Upper lobe of left lung (tissue), 6 donors: ENCODE data around the gene FBXL3. TPM values are rescaled to one million over a fixed set of nuclear protein-coding genes. Genes with fewer than 3 reads are reported as not detected.
A peak's percentile ranks its signal among the peaks of the same experiment; 100 is the strongest.

Experiments used
- ATAC-seq, 2 donors: fragments of 200-7000 bp; cut with Tn5 transposase; one replicate each; pipeline ENCODE4 v1.9.1; 2022; ENCODE audit warnings: mild to moderate bottlenecking in 2 of 2, moderate library complexity in 2 of 2; ENCODE audit not compliant: low FRiP score in 2 of 2
- DNase-seq, 2 donors: peaks; one replicate each; pipeline ENCODE4 v3.0.0-alpha.2; 2019 to 2020
- H3K27ac ChIP-seq, 4 donors: fragments of 200-600 bp; sonication (generic); one replicate each; pipeline ENCODE4 v1.5.1; 2016 to 2019
- H3K27me3 ChIP-seq, 4 donors: fragments of 200-600 bp; sonication (generic); one replicate each; pipeline ENCODE4 v1.5.1; 2017 to 2019
- H3K36me3 ChIP-seq, 4 donors: fragments of 200-600 bp; sonication (generic); one replicate each; pipeline ENCODE4 v1.5.1; 2016 to 2019
- H3K4me1 ChIP-seq, 4 donors: fragments of 200-600 bp; sonication (generic); one replicate each; pipeline ENCODE4 v1.5.1; 2018 to 2019
- H3K4me3 ChIP-seq, 4 donors: fragments of 200-600 bp; sonication (generic); one replicate each; pipeline ENCODE4 v1.5.1; 2017 to 2019; ENCODE audit warnings: mild to moderate bottlenecking in 2 of 4, moderate library complexity in 1 of 4
- H3K9me3 ChIP-seq, 4 donors: fragments of 200-600 bp; sonication (generic); one replicate each; pipeline ENCODE4 v1.5.1; 2018 to 2019
- EP300 ChIP-seq, 4 donors: sonication (generic); formaldehyde crosslinking; IDR thresholded peaks; one replicate each; pipeline ENCODE4 v1.5.1; 2017; ENCODE audit warnings: antibody characterized with exemption in 4 of 4, control low read depth in 2 of 4
- POLR2A ChIP-seq, 4 donors: fragments of 450-650 bp; IDR thresholded peaks; one replicate each; pipeline ENCODE4 v1.5.1; 2016 to 2017; ENCODE audit warnings: antibody characterized with exemption in 4 of 4, mild to moderate bottlenecking in 2 of 4
- POLR2AphosphoS5 ChIP-seq, 2 donors: sonication (generic); formaldehyde crosslinking; IDR thresholded peaks; one replicate each; pipeline ENCODE4 v1.5.1; 2017; ENCODE audit warnings: antibody characterized with exemption in 2 of 2
- WGBS, 2 donors: methylation state at CpG; one replicate each; pipeline ENCODE4 v1.1.5; 2017 to 2018; 5-methylcytosine and 5-hydroxymethylcytosine counted together
- total RNA-seq, 6 donors: library from RNA; depleted of rRNA in 4 of 6; stranded (reverse); fragments of >200 nt in 4 of 6; gene quantifications; one replicate each; pipeline versions ENCODE4 v1.1.0 to v1.2.1, GENCODE V29; 2016 to 2021
- TF ChIP-seq, protein P1 (sequence below), 6 experiments: fragments of 450-650 bp in 4 of 6; fragments of 200-600 bp in 2 of 6; sonication (generic) in 2 of 6; IDR thresholded peaks; one replicate each; pipeline ENCODE4 v1.5.1; 2016 to 2019; ENCODE audit warnings: antibody characterized with exemption in 6 of 6
- donor health status: DM: no; HTN: no; CAD: no; lungs with moderate emphysema.
- donor health status: DM: no; HTN: yes; CAD: no; lungs with severe emphysema.

FBXL3 gene, protein sequence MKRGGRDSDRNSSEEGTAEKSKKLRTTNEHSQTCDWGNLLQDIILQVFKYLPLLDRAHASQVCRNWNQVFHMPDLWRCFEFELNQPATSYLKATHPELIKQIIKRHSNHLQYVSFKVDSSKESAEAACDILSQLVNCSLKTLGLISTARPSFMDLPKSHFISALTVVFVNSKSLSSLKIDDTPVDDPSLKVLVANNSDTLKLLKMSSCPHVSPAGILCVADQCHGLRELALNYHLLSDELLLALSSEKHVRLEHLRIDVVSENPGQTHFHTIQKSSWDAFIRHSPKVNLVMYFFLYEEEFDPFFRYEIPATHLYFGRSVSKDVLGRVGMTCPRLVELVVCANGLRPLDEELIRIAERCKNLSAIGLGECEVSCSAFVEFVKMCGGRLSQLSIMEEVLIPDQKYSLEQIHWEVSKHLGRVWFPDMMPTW
- 10 to 100 TPM; 37.7 to 94.9 (median 53.8) TPM for total RNA-seq

DNA sequence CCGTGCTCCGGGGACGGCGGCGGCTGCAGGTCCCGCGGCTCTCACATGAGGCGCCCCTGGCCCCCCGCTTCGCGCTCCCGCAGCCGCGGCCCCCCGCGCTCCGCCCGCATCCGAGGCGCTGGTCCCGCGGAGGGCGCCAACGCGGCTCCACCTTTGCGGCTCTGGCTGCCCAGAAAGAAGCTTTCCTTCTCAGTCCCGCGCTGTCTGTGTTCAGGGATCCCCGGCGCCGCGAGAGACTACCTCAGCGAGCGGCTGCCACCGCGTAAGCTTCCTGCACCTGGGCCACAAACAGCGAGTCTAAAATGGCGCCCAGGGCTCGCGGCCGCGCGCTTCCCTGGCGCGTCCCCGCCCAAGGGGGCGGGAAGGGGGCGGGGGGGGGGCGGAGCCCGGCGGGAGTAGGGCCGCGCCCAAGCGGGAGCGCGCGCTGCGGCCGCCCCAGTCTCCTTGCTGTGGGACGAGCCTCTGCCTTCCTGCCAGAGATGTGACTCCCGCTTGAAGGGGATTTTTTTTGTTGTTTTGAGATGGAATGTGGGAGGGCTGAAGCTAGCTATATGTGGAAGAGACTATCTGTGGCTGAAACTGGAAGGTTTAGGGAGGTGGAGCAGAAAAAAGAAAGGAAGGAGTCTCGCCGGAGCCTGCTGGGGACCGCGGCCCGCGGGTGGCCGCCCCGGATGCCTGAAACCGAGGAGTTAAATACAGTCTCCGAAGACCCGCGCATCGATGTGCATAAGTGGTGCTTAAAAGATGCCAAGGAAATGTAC lies at the start of gene FBXL3:
Gene FBXL3 (minus strand): TSS at position 299 of the 761 bp plus-strand sequence. CDS start 5,299 bp downstream, outside the sequence.
- ATAC-seq (peak; percentile 92 to 95), DNase-seq (peak; percentile 90 to 98)
- H3K4me3 ChIP-seq = peak within 1 kb of the TSS; percentile 79 to 96 (median 90)
- WGBS, 2 donors = 0 to 1% methylated on average over 14 to 25 of the region's 74 CpGs
- H3K4me1 ChIP-seq = peaks cover 32 to 49% (median 37%) of the 10 kb centered on the region in 4 donors
- H3K9me3 ChIP-seq = no peaks in the 10 kb centered on the region
- H3K27ac ChIP-seq = peak within 1 kb of the TSS; percentile 98 to 100 (median 100)
- no peaks in the 10 kb centered on the region for H3K27me3 ChIP-seq
- TF ChIP-seq POLR2A (IDR thresholded peaks at IDR 0.05) (peak in 3 of 4 donors; percentile 29 to 93 (median 85)), EP300 (IDR thresholded peaks at IDR 0.05) (no peak), POLR2AphosphoS5 (IDR thresholded peaks at IDR 0.05) (peak; percentile 82 to 84)
- H3K36me3 ChIP-seq = no peaks in the 10 kb centered on the region

DNA sequence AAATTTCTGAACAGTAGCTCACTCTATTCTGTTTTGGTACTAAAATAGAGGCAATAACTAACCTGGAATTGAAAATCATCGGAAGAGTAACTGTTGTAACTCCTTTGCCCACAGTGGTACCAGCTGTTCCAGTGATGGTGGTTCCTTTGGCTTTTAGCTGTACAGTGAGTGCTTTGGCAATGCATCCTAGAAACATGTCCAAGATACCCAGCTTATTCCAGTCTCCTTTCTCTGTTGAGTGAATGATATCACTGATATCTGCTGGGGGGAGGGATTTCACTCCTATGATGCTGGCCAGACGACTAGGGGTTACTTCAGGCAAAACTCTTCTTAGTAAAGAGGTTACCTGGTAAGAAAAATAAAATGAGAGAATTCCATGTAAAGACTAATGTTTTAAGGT lies 40.6 kb upstream of the FBXL3 start:
- 95% methylated on average over 2 of the region's 2 CpGs for WGBS, 2 donors
- no peak overlapping the region for H3K4me3 ChIP-seq
- H3K27ac ChIP-seq = no peak overlapping the region
- DNase-seq (no peak), ATAC-seq (no peak)
- H3K27me3 ChIP-seq = no peaks in the 10 kb centered on the region
- peaks cover 12 to 68% (median 21%) of the 10 kb centered on the region in 4 donors for H3K36me3 ChIP-seq
- H3K9me3 ChIP-seq = no peaks in the 10 kb centered on the region
- H3K4me1 ChIP-seq = peaks cover 0 to 8% (median 0%) of the 10 kb centered on the region in 4 donors
- TF ChIP-seq POLR2AphosphoS5 (IDR thresholded peaks at IDR 0.05) = no peak
- TF ChIP-seq, protein P1, sequence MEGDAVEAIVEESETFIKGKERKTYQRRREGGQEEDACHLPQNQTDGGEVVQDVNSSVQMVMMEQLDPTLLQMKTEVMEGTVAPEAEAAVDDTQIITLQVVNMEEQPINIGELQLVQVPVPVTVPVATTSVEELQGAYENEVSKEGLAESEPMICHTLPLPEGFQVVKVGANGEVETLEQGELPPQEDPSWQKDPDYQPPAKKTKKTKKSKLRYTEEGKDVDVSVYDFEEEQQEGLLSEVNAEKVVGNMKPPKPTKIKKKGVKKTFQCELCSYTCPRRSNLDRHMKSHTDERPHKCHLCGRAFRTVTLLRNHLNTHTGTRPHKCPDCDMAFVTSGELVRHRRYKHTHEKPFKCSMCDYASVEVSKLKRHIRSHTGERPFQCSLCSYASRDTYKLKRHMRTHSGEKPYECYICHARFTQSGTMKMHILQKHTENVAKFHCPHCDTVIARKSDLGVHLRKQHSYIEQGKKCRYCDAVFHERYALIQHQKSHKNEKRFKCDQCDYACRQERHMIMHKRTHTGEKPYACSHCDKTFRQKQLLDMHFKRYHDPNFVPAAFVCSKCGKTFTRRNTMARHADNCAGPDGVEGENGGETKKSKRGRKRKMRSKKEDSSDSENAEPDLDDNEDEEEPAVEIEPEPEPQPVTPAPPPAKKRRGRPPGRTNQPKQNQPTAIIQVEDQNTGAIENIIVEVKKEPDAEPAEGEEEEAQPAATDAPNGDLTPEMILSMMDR (IDR thresholded peaks at IDR 0.05) = no peak
- TF ChIP-seq EP300 (IDR thresholded peaks at IDR 0.05) = no peak
- TF ChIP-seq POLR2A (IDR thresholded peaks at IDR 0.05) = no peak

DNA sequence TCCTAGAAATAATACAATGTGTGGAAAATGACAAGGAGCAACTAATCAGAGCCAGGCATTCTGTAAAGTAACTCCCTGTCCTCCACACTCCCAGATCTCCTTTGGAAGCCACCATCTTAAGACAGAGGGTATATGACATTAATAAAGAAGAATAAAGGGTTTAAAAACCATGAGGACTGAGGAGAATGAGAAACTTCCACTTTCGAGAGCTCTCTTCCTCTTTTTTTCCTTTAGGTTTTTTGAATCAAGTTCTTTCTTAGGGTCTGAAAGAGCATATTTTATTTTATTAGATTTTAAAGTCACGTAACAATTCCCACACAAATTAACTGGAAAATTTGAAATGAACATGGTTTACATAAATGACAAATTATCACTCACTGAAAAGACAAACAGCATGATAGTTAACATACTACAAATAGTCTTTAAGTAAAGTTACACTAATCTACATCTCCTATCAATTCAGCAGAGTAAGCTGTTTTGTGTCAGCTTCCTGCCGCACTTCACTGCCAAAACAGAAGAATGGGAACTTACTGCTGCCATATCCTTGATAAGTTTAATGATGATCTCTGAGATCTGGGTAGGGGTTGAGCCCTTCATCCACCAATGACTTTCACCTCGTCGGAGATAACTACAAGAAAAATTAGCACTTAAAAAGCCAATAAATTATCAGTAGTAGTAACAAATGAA lies 38.6 kb upstream of the FBXL3 start:
- H3K4me3 ChIP-seq = no peak overlapping the region
- TF ChIP-seq POLR2A (IDR thresholded peaks at IDR 0.05) (no peak), EP300 (IDR thresholded peaks at IDR 0.05) (no peak)
- ATAC-seq (peak in 1 of 2 donors; percentile 53), DNase-seq (no peak)
- no peaks in the 10 kb centered on the region for H3K9me3 ChIP-seq
- peaks cover 0 to 8% (median 0%) of the 10 kb centered on the region in 4 donors for H3K4me1 ChIP-seq
- H3K27ac ChIP-seq = peak overlapping the region in 1 of 4 donors; percentile 2
- WGBS, 2 donors = 55 to 60% methylated on average over 5 of the region's 5 CpGs
- H3K36me3 ChIP-seq = peaks cover 16 to 82% (median 21%) of the 10 kb centered on the region in 4 donors
- no peaks in the 10 kb centered on the region for H3K27me3 ChIP-seq

DNA sequence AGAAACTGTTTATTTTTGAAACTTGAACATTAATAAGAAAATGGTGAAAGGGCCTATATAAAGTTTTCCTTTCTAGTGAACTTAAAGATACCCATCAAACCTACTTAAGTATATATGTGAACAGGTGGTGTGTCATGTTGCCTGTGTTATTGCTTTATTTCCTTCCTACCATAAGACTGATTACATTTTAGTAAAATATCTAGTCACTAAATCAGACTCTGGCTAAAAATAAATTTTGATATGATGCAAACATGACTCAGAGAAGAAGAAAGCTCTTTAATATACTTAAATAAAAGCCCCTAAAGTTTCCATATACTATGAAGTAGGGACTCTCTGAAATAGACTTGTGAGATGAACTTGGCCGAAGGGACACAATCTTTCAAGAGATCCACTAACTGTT lies 35.1 kb upstream of the FBXL3 start:
- H3K4me1 ChIP-seq = peaks cover 0 to 8% (median 0%) of the 10 kb centered on the region in 4 donors
- DNase-seq (no peak), ATAC-seq (no peak)
- no peak overlapping the region for H3K4me3 ChIP-seq
- TF ChIP-seq POLR2A (IDR thresholded peaks at IDR 0.05) (no peak), EP300 (IDR thresholded peaks at IDR 0.05) (no peak), POLR2AphosphoS5 (IDR thresholded peaks at IDR 0.05) (no peak)
- TF ChIP-seq, protein P1 (IDR thresholded peaks at IDR 0.05) = no peak
- WGBS, 2 donors = 91 to 100% methylated on average over 1 of the region's 1 CpG
- no peak overlapping the region for H3K27ac ChIP-seq
- H3K27me3 ChIP-seq = no peaks in the 10 kb centered on the region
- peaks cover 0 to 79% (median 13%) of the 10 kb centered on the region in 4 donors for H3K36me3 ChIP-seq
- H3K9me3 ChIP-seq = no peaks in the 10 kb centered on the region

DNA sequence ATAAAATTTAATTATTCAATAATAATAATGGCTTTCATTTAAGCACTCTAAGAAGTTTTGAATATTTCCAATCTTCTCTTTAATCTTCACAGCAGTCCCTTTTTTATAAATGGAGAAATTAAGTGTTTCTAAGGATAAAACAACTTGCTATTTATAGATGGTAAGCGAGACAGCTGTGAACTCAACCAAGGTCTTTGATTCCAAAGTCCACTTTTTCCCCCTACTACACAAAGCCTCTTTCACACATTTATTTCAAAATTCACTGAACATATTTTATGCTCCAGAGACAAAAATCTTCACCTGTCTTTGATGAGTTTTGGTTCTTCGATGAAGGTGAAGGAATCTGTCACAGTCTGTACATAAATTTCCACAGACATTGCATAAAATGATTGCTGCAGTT lies 34.4 kb upstream of the FBXL3 start:
- Histone ChIP-seq H3K36me3 (peaks cover 0 to 79% (median 13%) of the 10 kb centered on the region in 4 donors), H3K4me3 (no peak overlapping the region), H3K27me3 (no peaks in the 10 kb centered on the region), H3K4me1 (peaks cover 0 to 6% (median 0%) of the 10 kb centered on the region in 4 donors), H3K27ac (no peak overlapping the region), H3K9me3 (no peaks in the 10 kb centered on the region)
- 88 to 97% methylated on average over 2 of the region's 2 CpGs for WGBS, 2 donors
- no peak for DNase-seq
- no peak for ATAC-seq
- TF ChIP-seq EP300 (IDR thresholded peaks at IDR 0.05) = no peak
- no peak for TF ChIP-seq POLR2AphosphoS5 (IDR thresholded peaks at IDR 0.05)
